GM21576 (cell line): ENCODE results near the gene FOLR1.
"Not testable (repeated sequence)": the region's sequence is repeated elsewhere in the genome, so short reads cannot be mapped to it uniquely, and the experiment has no call there.

Experiments used
- ATAC-seq: cut with Tn5 transposase; IDR thresholded peaks from one replicate; pipeline ENCODE4 v1.9.1; 2021; ENCODE audit warnings: mild to moderate bottlenecking, moderate library complexity; ENCODE audit not compliant: unreplicated experiment

FOLR1 gene

GRCh38 chr11:72180892-72181552, 10.9 kb upstream of the FOLR1 start:
- ATAC-seq = not testable (repeated sequence)

GRCh38 chr11:72181553-72181958, 10.4 kb upstream of the FOLR1 start:
- ATAC-seq = not testable (repeated sequence)

GRCh38 chr11:72188267-72188666, 3.7 kb upstream of the FOLR1 start:
- ATAC-seq = no peak

- no peak for ATAC-seq
Observed at GRCh38 chr11:72189455-72190250, 2.3 kb upstream of the FOLR1 start.

DNA sequence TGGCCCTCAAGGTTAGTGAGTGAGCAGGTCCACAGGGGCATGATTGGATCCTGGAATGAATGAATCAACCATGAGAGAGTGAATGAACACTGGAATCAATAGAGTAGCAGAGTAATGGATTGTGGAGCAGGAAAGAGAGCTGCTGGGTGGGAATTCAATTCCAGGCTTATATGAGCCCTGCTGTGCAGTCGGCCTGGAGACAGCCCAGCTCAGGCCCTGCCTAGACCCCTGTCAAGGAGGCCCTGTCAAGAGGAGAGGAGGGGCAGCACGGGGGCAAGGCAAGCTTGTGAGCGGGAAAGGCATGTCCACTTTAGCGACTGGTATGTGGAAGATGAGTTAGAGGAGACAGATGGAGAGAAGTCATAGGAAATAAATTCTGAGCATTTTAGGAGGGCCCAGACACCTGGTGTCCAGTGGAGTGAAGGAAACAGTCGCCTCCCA, 1.3 kb upstream of the FOLR1 start:
- ATAC-seq = no peak

- no peak for ATAC-seq
Observed at GRCh38 chr11:72195518-72196270, 3.8 kb downstream of the FOLR1 start.

DNA sequence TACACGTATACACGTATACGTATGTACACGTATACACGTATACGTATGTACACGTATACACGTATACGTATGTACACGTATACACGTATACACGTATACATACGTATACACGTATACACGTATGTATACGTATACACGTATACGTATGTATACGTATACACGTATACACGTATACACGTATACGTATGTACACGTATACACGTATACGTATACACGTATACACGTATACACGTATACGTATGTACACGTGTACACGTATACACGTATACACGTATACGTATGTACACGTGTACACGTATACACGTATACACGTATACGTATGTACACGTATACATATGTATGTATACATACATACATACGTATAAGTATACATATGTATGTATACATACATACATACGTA, 9.5 kb downstream of the FOLR1 start:
- not testable (repeated sequence) for ATAC-seq

DNA sequence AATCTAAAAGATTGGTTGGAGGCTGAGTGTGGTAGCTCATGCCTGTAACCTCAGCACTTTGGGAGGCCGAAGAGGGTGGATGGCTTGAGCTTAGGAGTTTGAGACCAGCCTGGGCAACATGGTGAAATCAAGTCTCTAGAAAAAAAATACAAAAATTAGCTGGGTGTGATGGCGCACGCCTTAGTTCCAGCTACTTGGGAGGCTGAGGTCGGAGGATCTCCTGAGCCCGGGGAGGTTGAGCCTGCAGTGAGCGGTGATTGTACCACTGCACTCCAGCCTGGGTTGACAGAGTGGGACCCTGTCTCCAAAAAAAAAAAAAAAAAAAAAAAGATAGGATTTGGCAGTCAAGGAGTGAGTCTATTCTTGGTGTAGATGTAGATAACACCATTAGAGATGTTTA, 10.6 kb downstream of the FOLR1 start:
- no peak for ATAC-seq

GRCh38 chr11:72203163-72203562, 11.2 kb downstream of the FOLR1 start:
- no peak for ATAC-seq

DNA sequence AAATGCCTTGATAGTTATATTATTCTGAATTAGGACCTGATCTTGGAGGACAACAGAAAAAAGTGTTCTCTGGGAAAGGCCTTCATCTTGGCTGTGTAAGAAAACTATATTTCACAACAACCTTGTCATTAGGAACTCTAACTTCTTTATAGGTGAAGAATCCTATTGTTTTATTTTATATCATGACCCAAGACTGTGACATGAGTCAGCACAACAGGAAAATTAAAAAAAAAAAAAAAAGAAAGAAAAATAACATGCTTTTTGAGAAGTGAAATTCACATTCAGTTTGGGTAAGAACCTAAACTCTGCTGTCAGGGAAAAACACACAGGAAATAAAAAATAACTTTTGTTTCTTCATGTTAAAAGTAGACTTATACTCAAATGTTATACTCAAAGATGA, 12.9 kb downstream of the FOLR1 start:
- ATAC-seq = no peak

GRCh38 chr11:72206794-72207193, 14.9 kb downstream of the FOLR1 start:
- not testable (repeated sequence) for ATAC-seq

GRCh38 chr11:72208281-72208680, 16.3 kb downstream of the FOLR1 start:
- no peak for ATAC-seq

DNA sequence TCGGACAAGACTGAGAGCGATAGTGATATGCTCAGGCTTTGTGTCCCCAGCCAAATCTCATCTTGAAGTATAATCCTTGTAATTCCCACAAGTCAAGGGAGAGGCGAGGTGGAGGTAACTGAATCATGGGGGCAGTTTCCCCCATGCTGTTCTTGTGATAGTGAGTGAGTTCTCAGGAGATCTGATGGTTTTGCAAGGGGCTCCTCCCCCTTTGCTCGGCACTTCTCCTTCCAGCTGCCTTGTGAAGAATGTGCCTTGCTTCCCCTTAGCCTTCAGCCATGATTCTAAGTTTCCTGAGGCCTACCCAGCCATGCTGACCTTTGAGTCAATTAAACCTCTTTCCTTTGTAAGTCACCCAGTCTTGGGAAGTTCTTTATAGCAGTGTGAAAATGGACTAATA, 17.2 kb downstream of the FOLR1 start:
- no peak for ATAC-seq

DNA sequence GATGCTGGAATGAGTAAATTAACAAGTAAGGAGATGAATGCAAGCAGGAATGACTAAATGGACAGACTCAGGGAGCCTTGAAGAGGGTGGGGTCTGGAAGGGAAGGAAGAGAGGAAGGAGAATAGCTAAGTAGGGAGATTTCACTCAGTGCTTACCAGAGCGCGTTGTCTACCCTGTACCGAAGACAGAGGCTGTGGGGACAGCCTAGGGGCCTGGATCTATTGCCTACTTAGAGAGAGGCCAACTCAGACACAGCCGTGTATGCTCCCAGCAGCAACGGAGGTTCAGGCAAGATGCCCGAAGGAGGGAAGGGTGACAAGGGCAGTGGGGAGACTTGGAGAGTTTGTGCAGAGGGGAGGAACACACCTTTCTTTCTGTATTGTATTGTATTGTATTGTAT, 24.7 kb downstream of the FOLR1 start, which contains the start of gene FOLR2:
Gene FOLR2 (plus strand): TSS at position 157 of the 400 bp plus-strand sequence. CDS start 1,791 bp downstream, outside the sequence.
- no peak for ATAC-seq

DNA sequence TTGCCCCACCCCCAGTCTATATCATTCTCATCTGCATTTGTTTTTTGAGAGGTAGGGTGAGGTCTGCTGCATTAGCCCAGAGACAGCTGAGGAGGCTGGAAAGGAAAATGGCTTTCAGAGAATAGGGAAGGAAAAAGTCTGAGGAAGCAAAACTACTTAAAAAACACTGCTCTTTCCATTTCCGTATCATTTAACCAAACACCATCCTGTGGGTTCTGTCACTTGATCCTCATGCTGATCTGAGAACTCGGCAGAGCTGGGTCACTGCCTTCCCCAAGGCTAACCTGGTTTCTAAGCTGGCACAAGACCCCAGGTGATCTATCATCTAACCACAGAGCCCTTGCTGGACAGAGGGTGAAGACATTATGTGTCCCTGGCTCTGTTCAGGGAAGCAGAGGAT, 25.9 kb downstream of the FOLR1 start:
- no peak for ATAC-seq

DNA sequence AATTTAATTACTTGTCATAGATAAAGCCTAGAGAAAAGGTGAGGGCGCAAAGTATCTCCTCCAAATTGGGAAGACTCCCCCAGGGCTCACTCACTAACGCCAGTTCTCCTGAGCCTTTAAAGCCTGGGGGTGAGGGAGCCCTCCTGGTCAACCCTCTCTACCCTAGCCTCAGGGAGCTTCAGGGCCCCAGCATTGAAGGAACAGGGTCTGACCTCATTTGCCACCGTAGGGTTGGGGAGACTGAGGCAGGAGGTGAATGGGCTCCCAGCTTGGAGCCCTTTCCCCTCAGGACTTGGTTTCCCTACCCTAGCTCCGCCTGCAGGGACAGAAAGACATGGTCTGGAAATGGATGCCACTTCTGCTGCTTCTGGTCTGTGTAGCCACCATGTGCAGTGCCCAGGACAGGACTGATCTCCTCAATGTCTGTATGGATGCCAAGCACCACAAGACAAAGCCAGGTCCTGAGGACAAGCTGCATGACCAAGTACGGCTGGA, 26.4 kb downstream of the FOLR1 start:
- no peak for ATAC-seq

DNA sequence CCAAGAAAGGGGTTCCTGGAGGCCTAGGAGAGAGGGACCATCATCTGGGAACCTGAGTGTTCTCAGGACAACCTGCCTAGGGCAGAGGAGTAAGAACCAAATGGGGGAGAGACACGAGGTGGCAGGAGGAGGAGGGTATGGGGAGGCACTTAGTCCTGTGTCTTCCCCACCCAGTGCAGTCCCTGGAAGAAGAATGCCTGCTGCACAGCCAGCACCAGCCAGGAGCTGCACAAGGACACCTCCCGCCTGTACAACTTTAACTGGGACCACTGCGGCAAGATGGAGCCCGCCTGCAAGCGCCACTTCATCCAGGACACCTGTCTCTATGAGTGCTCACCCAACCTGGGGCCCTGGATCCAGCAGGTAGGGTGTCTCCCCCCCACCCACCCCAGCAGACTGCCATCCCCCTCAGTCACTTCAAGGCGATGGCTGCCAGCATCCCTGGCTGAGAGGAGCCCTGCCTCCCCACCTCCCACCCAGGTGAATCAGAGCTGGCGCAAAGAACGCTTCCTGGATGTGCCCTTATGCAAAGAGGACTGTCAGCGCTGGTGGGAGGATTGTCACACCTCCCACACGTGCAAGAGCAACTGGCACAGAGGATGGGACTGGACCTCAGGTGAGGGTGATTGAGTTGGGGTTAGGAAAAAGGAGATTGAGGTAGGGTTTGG, 28.9 kb downstream of the FOLR1 start:
- ATAC-seq = no peak

- ATAC-seq = no peak
Observed at GRCh38 chr11:72221386-72222075, 29.6 kb downstream of the FOLR1 start.

GRCh38 chr11:72222106-72222891, 30.4 kb downstream of the FOLR1 start:
- no peak for ATAC-seq
